ENCODE data around the gene FHDC1.

- TF ChIP-seq CTCF (IDR thresholded peaks at IDR 0.05; ENCODE audit: low read length) (no peak), EZH2 (IDR thresholded peaks at IDR 0.05; ENCODE audit: borderline replicate concordance, low read length) (no peak)
These were observed 81.9 kb downstream of the FHDC1 start for GRCh38 chr4:153018031-153018430.

Measured in OCI-LY1 (cell line).